ENCODE results near the gene PPP1CA. TPM values are rescaled to one million over a fixed set of nuclear protein-coding genes. Genes with fewer than 3 reads are reported as not detected.

Gene PPP1CA
- total RNA-seq, 3 donors from 2014 or later: 130 to 239 (median 209) TPM

DNA sequence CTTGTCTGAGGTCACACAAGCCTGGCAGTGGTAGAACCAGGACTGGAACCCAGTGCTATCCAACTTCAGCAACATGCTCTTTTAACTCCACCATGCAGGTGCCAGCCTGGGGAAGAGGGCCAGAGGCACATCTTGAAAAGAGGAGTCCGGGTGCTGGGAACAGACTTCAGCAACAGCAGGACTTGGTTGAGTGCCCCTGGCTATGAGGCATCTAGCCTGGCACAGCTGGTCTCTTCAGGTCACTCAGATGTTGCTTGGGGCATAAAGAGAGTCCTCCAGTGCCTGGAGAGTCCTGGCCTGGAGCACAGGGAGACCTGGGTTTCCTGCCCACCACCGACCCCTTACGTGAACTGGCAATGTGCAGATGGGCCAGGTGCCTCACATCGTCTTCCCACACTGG lies 23.1 kb downstream of the PPP1CA start:
- ATAC-seq (no peak), DNase-seq (no peak)
- no peaks in the 10 kb centered on the region for H3K36me3 ChIP-seq (ENCODE audit: low read depth)
- no peak overlapping the region for H3K4me3 ChIP-seq
- TF ChIP-seq CTCF (IDR thresholded peaks at IDR 0.05): no peak
- H3K4me1 ChIP-seq (ENCODE audit: low read depth): peaks cover 22% of the 10 kb centered on the region
- intact Hi-C loops (cut with DNase I, micrococcal nuclease): no loop called here
- no peaks in the 10 kb centered on the region for H3K9me3 ChIP-seq

- Histone ChIP-seq H3K4me3 (no peak overlapping the region), H3K36me3 (ENCODE audit: low read depth) (no peaks in the 10 kb centered on the region), H3K4me1 (ENCODE audit: low read depth) (peaks cover 21% of the 10 kb centered on the region), H3K9me3 (no peaks in the 10 kb centered on the region)
- ATAC-seq: no peak
- no peak for TF ChIP-seq CTCF (IDR thresholded peaks at IDR 0.05)
- DNase-seq: peak in 1 of 3 donors; percentile 32
- intact Hi-C loops (cut with DNase I, micrococcal nuclease): no loop called here
Observed at GRCh38 chr11:67376873-67377808, 24.5 kb downstream of the PPP1CA start.

DNA sequence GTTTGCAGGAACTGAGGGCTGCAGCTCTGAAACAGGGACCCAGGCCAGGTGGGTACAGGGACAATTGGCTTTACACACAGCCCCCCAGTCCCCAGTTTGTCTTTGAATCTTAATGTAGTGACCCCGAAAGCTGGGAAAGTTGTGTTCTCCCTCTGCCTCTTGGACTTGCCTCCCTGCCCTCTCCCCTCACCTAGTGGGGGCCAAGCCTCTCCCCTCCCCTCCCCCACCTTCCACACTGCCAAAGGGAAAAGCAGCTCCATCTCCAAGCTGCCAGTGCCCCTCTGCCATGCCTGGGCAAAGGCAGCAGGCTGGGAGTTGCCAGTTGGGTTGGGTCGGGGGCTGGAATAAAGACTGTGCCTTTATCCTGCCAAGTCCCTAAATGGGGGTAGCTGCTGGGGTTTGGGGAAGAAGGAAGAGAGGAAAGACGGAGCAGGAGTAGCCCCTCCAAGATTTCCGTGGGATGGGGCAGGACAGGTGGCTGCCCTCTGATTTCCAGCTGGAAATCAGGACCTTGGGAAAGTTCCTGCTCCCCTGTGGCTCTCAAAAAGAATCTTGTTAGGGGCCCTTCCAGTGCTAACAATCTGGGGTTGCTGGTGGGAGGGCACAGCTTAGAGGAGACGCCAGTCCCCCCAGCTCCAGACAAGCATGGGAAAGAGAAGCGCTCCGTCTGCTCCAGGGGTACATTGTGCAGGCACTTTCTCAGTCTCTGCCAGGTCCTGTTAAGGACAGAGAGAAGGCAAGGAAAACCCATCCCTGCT lies 25.4 kb downstream of the PPP1CA start:
- Histone ChIP-seq H3K9me3 (no peaks in the 10 kb centered on the region), H3K36me3 (ENCODE audit: low read depth) (no peaks in the 10 kb centered on the region), H3K4me1 (ENCODE audit: low read depth) (peaks cover 28% of the 10 kb centered on the region), H3K4me3 (no peak overlapping the region)
- DNase-seq (no peak), ATAC-seq (no peak)
- no peak for TF ChIP-seq CTCF (IDR thresholded peaks at IDR 0.05)
- intact Hi-C loops (cut with DNase I, micrococcal nuclease): no loop called here

DNA sequence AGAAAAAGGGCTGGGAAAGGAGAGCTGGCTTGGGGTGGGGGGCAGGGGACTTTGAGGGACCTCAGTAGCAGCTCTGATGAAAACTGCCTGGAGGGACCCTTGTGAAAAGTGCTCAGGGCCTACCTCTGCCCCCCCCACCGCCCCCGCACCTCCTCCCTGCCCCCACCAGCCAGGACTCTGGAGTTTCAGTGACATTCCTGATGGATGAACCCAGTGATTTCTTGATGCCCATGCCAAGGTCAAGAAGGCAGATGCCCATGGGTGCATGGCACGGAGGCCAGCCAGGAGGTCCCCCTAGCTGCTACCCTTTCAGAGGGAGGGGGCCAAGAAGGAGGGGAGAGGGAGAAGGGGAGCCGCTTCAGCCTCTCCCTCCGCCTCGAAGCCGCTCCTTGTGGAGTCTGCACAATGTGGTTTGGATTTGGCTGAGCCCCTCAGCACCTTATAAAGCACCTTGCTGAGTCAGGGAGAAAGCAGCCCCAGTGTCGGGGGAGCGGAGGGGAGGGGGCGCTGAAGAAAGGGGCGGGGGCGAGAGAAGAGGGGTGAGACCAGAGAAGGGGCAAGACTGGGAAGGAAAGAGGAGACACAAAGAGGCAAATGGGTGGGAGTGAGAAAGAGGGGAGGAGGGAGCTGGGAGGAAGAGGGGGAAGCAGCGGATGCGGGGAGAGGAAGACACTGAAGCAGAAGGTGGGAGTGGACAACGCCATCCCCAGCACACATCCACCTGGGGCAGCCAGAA lies 26.2 kb downstream of the PPP1CA start:
- Histone ChIP-seq H3K9me3 (no peaks in the 10 kb centered on the region), H3K36me3 (ENCODE audit: low read depth) (no peaks in the 10 kb centered on the region), H3K4me1 (ENCODE audit: low read depth) (peaks cover 32% of the 10 kb centered on the region), H3K4me3 (no peak overlapping the region)
- no peak for TF ChIP-seq CTCF (IDR thresholded peaks at IDR 0.05)
- DNase-seq: peak in 1 of 3 donors; percentile 23
- no peak for ATAC-seq
- intact Hi-C loops (cut with DNase I, micrococcal nuclease): no loop called here

- no peaks in the 10 kb centered on the region for H3K36me3 ChIP-seq (ENCODE audit: low read depth)
- TF ChIP-seq CTCF (IDR thresholded peaks at IDR 0.05): no peak
- H3K9me3 ChIP-seq: no peaks in the 10 kb centered on the region
- H3K4me3 ChIP-seq: no peak overlapping the region
- DNase-seq: no peak
- ATAC-seq: no peak
- peaks cover 32% of the 10 kb centered on the region for H3K4me1 ChIP-seq (ENCODE audit: low read depth)
- intact Hi-C loops (cut with DNase I, micrococcal nuclease): no loop called here
Observed at GRCh38 chr11:67374571-67375281, 26.9 kb downstream of the PPP1CA start.
